Nephron (organoid): ENCODE data around the gene GKN1.

Experiments used
- H3K27ac Mint-ChIP-seq, 3 experiments: 2 replicates each; pipeline ENCODE4 v1.8.0; 2020; ENCODE audit warnings: mixed read lengths in 3 of 3, mild to moderate bottlenecking in 2 of 3, moderate library complexity in 1 of 3
- H3K27me3 Mint-ChIP-seq: 2 replicates; pipeline ENCODE4 v1.8.0; 2021; ENCODE audit warnings: low read depth, mild to moderate bottlenecking, moderate library complexity, mixed read lengths
- H3K36me3 Mint-ChIP-seq: 2 replicates; pipeline ENCODE4 v1.8.0; 2020; ENCODE audit warnings: low read depth, mixed read lengths
- H3K4me1 Mint-ChIP-seq: 2 replicates; pipeline ENCODE4 v1.8.0; 2020; ENCODE audit warnings: mixed read lengths
- H3K4me3 Mint-ChIP-seq, 3 experiments: 2 replicates each; pipeline ENCODE4 v1.8.0; 2020; ENCODE audit warnings: mild to moderate bottlenecking in 3 of 3, mixed read lengths in 3 of 3, moderate library complexity in 2 of 3
- H3K9me3 Mint-ChIP-seq: 2 replicates; pipeline ENCODE4 v1.8.0; 2020; ENCODE audit warnings: mixed read lengths
- CTCF ChIP-seq, 3 experiments: fragments of 200-600 bp; sonication (generic); IDR thresholded peaks; one replicate each; pipeline ENCODE4 v1.5.0; 2021; ENCODE audit warnings: antibody characterized with exemption in 3 of 3; ENCODE audit not compliant: unreplicated experiment in 3 of 3

The GKN1 gene

GRCh38 chr2:69017835-69018234 is 43.4 kb downstream of the GKN1 start:
- Mint-ChIP-seq H3K27me3 (no peaks in the 10 kb centered on the region), H3K27ac (no peak overlapping the region), H3K36me3 (peaks cover 10% of the 10 kb centered on the region), H3K4me1 (peaks cover 56% of the 10 kb centered on the region), H3K4me3 (peak overlapping the region in 1 of 3 experiments; percentile 21), H3K9me3 (no peaks in the 10 kb centered on the region)
- TF ChIP-seq CTCF (IDR thresholded peaks at IDR 0.05; ENCODE audit: unreplicated experiment in 3 of 3): no peak

GRCh38 chr2:69018678-69019095 is 44.3 kb downstream of the GKN1 start:
- no peak for TF ChIP-seq CTCF (IDR thresholded peaks at IDR 0.05; ENCODE audit: unreplicated experiment in 3 of 3)
- no peaks in the 10 kb centered on the region for H3K9me3 Mint-ChIP-seq
- peaks cover 56% of the 10 kb centered on the region for H3K4me1 Mint-ChIP-seq
- H3K4me3 Mint-ChIP-seq: no peak overlapping the region
- H3K27ac Mint-ChIP-seq: no peak overlapping the region
- H3K27me3 Mint-ChIP-seq: no peaks in the 10 kb centered on the region
- H3K36me3 Mint-ChIP-seq: peaks cover 10% of the 10 kb centered on the region

GRCh38 chr2:69020496-69021426 is 46.3 kb downstream of the GKN1 start:
- Mint-ChIP-seq H3K4me1 (peaks cover 45% of the 10 kb centered on the region), H3K36me3 (peaks cover 10% of the 10 kb centered on the region), H3K4me3 (no peak overlapping the region), H3K27me3 (no peaks in the 10 kb centered on the region), H3K9me3 (no peaks in the 10 kb centered on the region), H3K27ac (no peak overlapping the region)
- TF ChIP-seq CTCF (IDR thresholded peaks at IDR 0.05; ENCODE audit: unreplicated experiment in 3 of 3): no peak

- H3K27ac Mint-ChIP-seq: no peak overlapping the region
- peaks cover 15% of the 10 kb centered on the region for H3K36me3 Mint-ChIP-seq
- peaks cover 4% of the 10 kb centered on the region for H3K9me3 Mint-ChIP-seq
- no peaks in the 10 kb centered on the region for H3K27me3 Mint-ChIP-seq
- H3K4me3 Mint-ChIP-seq: no peak overlapping the region
- peaks cover 45% of the 10 kb centered on the region for H3K4me1 Mint-ChIP-seq
- TF ChIP-seq CTCF (IDR thresholded peaks at IDR 0.05; ENCODE audit: unreplicated experiment in 3 of 3): no peak
Measured at GRCh38 chr2:69021727-69022126, 47.3 kb downstream of the GKN1 start.

- no peaks in the 10 kb centered on the region for H3K27me3 Mint-ChIP-seq
- peaks cover 12% of the 10 kb centered on the region for H3K9me3 Mint-ChIP-seq
- peaks cover 16% of the 10 kb centered on the region for H3K36me3 Mint-ChIP-seq
- no peak overlapping the region for H3K4me3 Mint-ChIP-seq
- peaks cover 37% of the 10 kb centered on the region for H3K4me1 Mint-ChIP-seq
- no peak for TF ChIP-seq CTCF (IDR thresholded peaks at IDR 0.05; ENCODE audit: unreplicated experiment in 3 of 3)
- no peak overlapping the region for H3K27ac Mint-ChIP-seq
Measured at GRCh38 chr2:69022548-69022947, 48.1 kb downstream of the GKN1 start.

GRCh38 chr2:69023236-69023635 is 48.8 kb downstream of the GKN1 start:
- Mint-ChIP-seq H3K4me1 (peaks cover 30% of the 10 kb centered on the region), H3K27me3 (no peaks in the 10 kb centered on the region), H3K27ac (no peak overlapping the region), H3K9me3 (peaks cover 15% of the 10 kb centered on the region), H3K36me3 (peaks cover 16% of the 10 kb centered on the region), H3K4me3 (no peak overlapping the region)
- no peak for TF ChIP-seq CTCF (IDR thresholded peaks at IDR 0.05; ENCODE audit: unreplicated experiment in 3 of 3)
